Ecto neural progenitor cell (in vitro differentiated cells): ENCODE data around the gene IP6K1.

ENCODE experiments used
- DNase-seq: peaks from one replicate; pipeline ENCODE4 v3.0.0-alpha.2; 2018; ENCODE audit warnings: low spot score

Gene IP6K1

DNA sequence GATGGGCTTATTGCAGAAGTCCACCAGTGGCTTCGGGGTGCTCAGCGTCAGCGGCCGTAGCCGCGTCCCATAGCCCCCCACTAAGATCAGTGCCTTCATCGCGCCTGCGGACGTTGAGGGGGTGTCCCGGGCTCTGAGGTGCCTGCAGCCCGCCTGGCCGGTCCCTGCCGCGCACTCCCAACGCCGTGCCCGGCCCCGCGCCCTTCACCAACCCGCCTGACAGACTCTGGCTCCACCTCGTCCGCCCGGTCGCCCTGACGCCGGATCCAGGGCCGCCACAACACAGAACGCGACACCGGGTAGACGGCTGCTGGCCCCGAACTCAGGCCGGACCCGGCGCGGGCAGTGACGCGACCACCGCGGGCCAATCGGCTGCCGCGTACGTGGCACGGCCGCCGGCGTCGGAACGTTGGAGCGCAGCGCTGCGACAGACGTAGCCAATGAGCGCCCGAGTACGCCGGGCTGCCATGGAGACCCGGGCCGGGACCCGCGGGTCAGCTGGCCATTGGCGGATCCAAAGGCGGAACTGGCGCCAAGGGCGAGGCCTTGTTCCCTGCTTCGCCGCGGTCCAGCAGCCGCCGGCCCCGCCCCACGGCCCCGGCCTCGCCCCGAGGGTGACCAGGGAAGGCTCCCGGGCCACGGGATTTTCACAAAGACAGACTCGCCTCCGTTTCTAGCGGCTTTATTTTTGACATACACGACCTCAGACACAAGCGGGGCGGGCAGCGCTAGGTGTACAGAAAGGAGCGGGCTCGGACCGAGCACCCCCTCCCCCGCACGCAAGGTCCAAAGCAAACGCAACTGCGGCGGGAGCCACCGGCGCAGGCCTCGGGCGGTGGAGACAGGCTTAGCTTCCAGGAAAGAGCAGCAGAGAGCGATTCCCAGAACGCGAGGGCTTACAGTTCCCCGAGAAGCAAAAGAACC lies 62.5 kb downstream of the IP6K1 start, which contains the start of gene GMPPB:
Gene GMPPB (minus strand): TSS at position 324 of the 924 bp plus-strand sequence. CDS start 225 bp downstream, at position 99.
- peak; percentile 99 for DNase-seq

DNA sequence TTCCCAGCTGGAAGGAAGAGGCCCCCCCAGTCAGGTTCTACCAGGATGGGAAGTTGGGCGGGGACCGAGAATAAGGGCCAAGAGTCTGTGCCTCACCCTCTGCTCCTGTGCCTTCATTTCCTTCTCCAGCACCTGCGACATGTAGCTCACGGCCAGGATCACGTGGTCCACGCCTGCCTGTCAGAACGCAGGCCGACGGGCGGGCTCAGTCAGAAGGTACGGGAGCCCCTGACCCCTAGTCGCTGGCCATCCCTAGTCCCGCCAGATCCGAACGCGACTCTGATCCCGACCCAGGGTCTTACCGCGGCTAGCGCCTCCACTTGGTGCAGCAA lies 63.1 kb downstream of the IP6K1 start:
- DNase-seq: no peak

DNA sequence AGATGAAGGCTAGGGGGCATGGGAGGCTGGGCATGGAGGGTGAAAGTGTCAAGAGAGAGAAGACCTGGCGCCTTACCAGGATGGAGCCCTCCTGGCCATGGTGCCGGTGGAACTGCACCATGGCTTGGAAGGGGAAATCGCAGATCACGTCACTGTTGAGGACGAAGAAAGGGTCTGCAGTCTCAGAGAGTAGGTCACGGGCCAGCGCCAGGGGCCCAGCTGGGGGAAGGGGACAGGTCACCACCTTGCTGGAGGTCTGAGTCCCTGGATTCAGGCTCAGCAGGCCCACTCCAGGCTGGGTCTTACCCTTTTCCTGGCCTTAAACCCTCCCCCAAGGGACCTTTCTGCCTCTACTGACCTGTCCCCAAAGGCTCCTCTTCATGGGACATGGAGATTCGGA lies 63.4 kb downstream of the IP6K1 start:
- DNase-seq: peak; percentile 46

DNA sequence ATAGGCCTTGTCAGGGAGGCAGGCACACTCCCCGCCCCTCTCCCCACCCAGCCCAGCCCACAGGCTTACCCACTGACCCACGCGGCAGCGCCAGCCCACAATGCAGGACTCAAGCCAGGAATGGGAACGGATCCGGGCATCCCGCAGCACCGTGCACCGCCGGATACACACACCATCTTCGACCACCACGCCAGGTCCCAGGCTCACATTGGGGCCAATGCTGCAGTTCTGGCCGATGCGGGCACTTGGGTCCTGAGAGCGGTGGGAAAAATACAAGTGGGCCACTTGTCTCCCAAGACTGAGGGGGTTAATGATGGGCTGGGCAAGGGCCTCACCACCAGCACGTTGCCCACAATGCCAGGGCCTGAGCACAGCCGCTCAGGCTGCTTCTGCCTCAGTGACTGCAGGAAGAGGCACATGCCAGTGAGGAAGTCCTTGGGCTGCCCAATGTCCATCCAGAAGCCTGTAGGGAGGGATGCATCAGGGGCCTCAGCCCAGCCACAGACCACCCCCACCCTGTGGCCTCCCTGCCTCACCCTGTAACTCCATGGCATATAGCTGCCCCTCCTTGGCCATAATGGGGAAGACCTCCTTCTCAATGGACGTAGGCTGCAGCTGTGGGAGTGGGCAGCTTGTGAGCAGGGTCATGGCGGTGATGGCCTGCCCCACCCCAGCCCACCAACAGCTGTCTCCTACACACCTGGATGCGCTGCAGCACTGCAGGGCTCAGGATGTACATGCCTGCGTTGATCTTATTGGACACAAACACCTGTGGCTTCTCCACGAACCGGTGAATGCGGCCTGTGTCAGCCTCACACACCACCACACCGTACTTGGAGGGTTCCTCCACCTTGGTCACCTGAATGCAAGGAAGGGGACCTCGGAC lies 64.2 kb downstream of the IP6K1 start:
- no peak for DNase-seq

DNA sequence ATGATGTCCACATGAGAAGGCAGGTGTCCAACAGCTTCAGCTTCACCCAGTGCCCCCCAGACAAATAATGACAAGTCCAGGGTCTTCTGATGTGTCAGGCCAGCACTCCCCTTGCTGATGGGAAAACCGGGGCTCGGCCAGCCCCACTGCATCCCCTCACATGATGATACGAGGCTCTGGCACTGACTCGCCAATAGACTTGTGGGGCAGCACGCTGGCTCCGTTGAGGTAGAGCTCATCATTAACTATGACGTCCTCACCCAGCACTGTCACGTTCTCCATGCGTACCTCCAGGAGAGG lies 64.8 kb downstream of the IP6K1 start:
- no peak for DNase-seq

DNA sequence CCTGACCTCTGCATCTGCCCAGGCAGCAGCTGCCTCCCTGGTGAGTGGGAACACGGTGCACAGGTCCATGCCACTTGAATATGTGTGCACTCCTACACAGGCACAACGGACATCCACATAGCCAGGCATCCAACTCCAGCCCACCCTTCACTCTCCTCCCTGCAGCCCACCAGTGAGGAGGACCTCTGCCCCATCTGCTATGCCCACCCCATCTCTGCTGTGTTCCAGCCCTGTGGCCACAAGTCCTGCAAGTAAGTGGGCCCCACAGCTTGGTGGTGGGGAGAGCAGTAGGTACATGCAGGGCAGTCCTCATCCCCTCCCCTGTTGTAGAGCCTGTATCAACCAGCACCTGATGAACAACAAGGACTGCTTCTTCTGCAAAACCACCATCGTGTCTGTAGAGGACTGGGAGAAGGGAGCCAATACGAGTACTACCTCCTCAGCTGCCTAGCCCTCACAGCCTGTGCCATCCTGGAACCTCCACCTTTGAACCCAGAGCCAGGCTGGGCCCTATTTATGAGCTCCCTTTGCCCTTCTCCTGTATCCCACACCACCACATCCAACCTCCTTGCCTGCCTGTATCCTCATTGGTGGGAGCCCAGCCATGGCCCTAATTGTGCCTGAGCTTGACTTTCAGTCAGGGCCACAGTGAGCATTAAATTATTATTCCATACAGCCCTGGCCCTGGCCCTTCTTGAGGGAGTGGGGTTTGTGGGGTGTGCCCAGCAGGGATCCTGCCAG lies 65.3 kb downstream of the IP6K1 start:
- DNase-seq: no peak

DNA sequence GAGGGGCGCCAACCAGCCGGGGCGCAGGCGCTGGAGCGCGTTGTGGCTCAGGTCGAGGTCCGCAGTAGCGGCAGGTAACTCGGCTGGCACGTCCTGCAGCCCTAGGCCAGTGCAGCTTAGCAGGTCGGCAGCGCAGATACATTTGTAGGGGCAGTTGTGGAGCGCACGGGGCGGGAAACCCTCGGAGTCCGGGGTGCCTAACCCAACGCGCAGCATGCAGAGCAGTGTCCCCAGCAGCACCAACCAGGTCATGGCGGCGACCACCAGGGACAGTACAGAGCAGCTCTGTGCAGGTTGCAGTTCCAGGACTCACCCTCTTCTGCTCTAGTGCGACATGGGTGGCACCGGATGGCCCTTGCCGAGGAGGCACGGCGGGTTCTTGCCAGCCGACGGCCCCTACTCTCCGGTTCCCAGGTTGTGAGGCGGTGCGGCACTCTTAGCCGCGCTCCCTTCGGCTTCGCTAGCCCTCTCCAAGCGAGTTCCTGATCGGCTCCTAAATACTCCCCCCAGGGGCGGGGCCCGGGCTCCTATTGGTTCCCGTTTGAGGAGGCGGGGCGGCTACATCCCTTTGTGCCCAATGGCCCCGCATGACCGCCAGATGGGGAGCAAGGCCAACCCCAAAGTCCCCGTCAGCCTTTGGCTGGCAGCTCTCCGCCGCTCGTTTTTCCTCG lies 67.0 kb downstream of the IP6K1 start, which contains the start of gene AMIGO3:
Gene AMIGO3 (minus strand): TSS at position 471 of the 671 bp plus-strand sequence. CDS start 219 bp downstream, at position 252.
- DNase-seq: peak; percentile 96

DNA sequence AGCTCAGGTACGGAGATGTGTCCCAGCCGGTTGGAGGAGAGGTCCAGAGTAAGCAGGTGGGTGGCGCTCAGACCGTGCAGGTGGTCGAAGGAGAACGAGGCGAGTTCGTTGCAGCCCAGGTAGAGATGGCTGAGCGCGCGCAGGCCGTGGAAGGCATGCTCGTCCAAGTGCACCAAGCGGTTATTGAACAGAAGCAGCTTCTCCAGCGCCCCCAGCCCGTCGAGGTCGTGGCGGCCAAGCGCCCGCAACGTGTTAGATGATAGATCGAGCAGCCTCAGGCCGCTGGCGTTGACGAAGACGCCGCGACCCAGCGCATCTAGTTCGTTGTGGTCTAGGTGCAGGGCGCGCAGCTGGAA lies 67.5 kb downstream of the IP6K1 start:
- DNase-seq: no peak

DNA sequence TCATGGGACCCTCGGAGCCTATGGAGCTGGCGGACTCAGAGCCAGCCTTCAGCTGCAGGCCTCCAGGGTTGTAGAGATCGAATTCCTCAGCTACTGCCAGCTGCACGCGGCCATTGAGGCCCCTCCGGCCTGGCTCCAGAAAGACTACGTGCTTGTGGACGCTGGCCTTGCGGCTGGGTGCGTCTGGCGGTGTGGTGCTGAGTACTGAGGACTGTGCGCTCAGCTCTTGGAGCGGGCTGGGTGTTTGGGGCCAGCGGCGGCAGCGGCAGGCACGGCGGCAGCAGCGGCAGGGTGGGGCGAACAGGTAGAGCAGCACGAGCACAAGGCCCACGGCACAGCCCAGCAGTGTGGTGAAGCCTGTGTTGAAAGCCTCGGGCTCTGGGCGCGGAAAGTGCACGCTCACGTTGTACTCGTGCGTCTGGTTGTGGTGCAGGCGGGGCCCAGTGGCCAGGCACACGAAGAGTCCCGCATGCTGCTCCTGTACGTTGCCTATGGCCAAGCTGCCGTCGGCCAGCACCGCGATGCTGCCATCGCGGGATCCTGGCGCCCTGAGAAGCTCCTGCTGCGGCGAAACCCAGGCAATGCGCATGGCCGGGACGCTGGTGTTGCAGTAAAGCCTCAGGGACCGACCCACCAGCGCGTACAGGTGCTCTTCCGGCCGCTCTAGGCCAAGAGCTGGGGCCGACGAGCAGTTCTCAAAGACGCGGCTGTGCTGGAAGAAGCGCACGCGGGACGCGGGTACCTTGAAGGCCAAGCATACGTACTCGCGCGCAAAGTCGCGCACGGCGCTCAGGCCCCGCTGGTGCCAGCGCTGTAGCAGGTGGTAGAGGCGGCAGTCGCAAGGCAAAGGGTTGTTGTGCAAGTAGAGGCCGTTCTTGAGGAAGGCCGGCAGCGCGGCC lies 68.1 kb downstream of the IP6K1 start:
- DNase-seq: peak; percentile 50

DNA sequence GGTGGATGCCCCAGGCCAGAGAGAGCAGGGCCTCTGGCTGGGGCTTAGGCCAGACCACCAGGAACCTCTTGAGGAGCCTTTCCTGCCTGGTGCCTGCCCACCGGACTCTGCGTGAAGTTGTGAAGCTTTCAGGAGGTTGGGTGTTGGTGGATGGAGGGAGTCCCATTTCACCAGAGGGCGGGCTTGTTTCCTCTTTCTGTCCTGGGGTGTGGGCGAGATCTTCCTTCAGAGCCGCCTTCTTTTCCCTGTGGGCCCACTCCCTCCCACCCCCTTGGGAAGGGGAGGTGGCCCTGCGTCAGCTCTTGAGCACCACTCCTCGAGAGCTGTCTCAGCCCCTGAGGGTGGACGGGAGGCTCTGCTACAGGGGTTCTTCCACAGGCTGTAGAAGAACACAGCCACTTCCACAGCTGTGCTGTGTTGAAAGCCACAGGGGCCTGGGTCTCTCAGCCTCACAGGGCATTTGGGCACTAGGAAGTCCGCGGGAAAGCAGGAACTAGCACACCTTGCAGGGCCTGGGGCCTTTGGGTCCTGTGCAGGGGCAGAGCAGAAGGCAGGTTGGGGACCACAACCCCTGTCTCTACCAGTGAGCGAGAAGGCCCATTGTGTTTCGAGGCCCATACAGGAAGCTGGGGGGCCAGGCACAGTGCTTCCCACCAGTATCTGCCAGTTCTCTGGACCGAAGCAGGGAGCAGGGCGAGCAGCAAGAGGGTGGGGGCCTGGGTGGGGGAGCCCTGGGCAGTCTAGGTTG lies 69.0 kb downstream of the IP6K1 start:
- peak; percentile 46 for DNase-seq

DNA sequence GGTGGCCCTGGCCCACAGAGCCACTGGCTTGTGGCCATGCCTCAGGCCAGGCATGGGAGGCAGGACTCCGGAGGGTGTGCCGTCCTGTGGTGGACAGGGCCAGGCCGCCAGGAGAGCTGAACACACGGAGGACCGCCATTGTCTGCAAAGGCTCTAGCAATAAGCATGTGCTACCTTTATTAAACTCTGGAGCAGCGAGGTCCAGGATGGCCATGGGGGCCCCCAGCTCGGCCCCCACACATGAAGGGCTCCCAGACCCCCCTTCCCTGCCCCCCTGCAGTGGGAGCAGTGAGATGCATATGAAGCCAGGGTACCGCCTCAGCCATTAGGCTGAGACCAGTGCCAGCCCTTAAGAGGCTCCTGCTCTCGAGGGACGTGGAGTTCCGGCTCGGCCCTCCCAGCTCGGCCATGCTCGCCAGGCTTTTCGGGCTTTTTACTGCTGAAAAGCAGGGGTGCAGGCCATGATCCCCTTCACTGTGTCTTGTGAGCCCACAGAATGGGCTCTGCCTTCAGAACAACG lies 69.6 kb downstream of the IP6K1 start:
- DNase-seq: peak; percentile 45

DNA sequence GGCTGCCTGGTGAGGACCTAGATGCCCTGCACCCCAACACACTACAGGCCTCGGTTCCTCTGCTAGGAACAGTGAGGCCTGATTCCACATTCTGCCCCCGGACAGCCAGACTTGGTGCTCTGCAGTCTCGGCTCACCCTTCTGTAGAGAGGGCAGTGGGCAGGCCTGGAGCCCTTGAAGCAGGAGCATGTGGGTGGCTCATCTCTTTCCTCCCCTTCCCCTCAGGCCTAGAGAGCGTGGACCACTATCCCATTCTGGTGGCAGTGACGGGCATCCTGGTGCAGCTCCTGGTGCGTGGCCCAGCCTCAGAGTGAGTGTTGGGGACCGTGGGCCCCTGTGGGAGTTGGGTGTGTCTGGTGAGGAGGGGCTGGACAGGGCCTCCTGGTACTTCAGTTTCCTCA lies 70.2 kb downstream of the IP6K1 start:
- DNase-seq: peak; percentile 30

DNA sequence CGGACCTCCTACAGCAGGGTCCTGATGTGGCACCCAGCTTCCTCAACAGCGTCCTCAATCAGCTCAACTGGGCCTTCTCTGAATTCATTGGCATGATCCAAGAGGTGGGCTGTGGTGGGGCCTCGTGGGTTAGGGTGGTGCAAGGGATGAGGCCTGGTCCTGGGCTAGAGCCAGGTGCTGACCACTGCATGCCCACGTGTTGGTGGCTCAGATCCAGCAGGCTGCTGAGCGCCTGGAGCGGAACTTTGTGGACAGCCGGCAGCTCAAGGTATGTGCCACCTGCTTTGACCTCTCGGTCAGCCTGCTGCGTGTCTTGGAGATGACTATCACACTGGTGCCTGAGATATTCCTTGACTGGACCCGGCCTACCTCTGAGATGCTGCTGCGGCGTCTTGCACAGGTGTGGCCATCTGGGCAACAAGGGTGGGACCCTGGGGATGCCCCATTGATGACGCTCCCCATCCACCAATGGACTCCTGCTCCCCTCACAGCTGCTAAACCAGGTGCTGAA lies 70.7 kb downstream of the IP6K1 start:
- DNase-seq: peak; percentile 39

DNA sequence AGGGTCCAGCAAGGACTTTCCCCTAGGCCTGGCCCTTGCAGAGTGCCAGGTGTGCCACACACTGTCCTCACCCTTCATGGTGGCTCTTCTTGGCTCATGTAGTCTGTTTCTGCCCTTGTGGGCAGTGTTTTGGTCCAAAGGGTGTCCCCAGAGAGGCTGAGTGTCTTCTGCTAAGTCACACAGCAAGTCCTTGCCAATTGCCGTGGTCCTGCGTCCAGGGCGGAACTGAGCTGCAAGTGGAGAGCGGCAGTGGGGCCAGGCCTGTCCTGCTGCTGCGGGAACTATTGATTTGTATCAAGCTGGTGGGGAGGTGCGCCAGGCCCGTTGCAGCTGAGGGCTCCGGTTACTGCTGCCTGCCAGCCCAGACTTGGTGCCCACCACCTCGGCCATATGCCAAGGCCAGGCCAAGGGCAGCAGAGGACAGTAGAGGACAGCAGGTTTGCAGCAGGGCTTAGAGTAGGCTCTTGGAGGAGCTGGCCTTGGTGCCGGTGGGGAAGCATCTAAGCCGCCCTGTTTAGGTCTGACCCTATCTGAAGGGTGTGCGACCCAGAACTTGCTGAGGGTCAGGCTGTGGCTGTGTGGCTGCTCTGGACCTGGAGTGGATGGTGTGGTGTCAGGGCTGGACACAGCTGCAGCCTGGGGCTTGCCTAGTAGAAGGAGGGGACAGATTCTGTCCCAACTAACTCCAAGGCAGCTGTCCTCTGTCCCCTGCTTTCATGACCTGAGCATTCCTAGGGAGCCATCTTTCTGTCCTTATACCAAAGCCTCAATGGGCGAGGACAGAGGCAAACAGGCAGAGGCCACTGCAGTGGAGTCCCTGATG lies 71.4 kb downstream of the IP6K1 start:
- DNase-seq: no peak

DNA sequence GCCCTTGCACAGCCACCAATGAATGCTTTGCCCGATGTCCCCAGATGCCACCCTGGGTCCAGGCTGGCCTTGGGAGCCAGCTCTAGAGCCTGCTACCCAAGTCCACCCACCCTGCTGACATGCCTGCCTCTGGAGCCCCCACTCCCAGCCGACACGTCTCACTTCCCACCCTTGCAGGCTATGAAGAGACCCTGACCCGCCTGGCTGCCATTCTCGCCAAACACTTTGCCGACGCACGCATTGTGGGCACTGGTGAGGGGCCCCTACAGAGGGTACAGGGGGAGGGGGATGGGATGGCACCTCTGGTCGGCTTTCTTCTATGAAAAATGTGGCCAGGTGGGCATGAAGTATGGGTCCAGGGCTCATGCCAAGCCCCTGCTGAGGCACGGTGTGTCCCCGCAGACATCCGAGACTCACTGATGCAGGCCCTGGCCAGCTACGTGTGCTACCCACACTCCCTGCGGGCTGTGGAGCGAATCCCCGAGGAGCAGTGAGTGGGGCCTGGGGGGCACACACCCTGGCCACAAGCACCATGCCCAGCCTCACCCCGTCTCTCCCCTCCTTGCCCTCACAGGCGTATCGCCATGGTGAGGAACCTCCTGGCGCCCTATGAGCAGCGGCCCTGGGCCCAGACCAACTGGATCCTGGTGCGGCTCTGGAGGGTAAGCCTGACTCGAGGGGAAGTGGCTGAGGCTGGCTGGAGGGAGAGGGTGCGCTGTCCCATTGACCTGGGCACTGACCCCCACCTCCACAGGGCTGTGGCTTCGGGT lies 72.8 kb downstream of the IP6K1 start:
- DNase-seq: no peak

DNA sequence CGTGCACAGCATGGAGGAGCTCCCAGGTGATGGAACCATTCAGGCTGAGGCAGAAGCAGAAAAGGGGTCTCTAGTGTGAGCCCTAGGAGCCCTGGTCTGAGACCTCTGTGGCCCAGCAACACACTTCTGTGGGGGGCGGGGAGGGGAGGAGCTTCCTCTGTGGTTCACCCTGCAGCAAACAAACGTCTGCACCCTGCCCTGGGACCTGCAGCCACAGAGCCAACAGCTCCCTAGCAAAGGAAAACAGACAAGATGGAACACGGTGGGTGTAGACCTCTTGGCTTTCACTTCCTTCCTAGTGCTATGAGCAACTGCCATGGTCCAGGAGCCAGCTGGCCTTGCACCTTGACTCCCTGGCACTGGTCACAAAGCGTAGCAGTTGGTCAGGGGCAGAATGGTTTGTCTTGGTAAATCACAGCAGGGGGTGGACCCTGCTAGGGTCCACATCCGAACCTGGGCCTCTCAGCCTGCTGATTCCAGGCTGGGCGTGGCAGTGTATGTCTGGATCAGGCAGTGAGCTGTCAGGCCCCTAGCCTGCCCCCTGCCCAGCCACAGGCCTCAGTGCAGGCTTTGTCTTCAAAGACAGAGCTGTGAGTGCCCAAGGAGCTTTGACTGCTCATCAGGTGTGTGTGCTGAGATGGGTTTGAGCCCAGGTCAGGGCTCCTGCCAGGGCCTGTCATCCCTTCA lies 73.6 kb downstream of the IP6K1 start:
- no peak for DNase-seq

DNA sequence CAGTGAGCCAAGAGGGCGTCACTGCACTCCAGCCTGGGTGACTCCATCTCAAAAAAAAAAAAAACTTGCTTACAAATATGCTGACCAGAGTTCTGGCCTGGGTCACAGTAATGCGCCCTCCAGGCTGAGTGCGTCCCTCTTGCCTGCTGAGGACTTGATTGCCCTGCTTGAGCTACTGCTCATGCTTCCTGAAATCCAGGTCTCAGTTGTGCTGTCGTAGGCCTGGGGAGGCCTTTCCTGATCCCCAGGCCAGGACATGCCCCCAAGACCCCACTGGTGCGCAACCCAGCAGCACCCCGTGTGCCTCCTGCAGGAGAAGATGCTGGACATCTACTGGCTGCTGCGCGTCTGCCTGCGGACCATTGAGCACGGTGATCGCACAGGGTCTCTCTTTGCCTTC lies 74.2 kb downstream of the IP6K1 start:
- no peak for DNase-seq
